ENCODE results near the gene CCDC106.

The CCDC106 gene

GRCh38 chr19:55647732-55648584, at the start of gene CCDC106:
Gene CCDC106 (plus strand): TSS chr19:55648212. CDS start chr19:55649047, 835 bp downstream.
- DNase-seq (ENCODE audit: low read depth) = peak; percentile 79

- peak; percentile 93 for DNase-seq (ENCODE audit: low read depth)
Observed at GRCh38 chr19:55598719-55599467, 49.1 kb upstream of the CCDC106 start.

GRCh38 chr19:55599468-55599841, 48.6 kb upstream of the CCDC106 start, which contains the start of gene FIZ1:
Gene FIZ1 (minus strand): TSS chr19:55599517. CDS start chr19:55597865, 1,652 bp downstream.
- DNase-seq (ENCODE audit: low read depth) = peak; percentile 99

GRCh38 chr19:55599842-55600661, 48.0 kb upstream of the CCDC106 start, which contains the start of gene ZNF524:
Gene ZNF524 (plus strand): TSS chr19:55600288. CDS start chr19:55602113, 1,825 bp downstream.
- DNase-seq (ENCODE audit: low read depth) = peak; percentile 82

GRCh38 chr19:55600662-55601028, 47.4 kb upstream of the CCDC106 start:
- no peak for DNase-seq (ENCODE audit: low read depth)

GRCh38 chr19:55601084-55601483, 46.9 kb upstream of the CCDC106 start:
- no peak for DNase-seq (ENCODE audit: low read depth)

- no peak for DNase-seq (ENCODE audit: low read depth)
Observed at GRCh38 chr19:55602104-55603001, 45.7 kb upstream of the CCDC106 start.

- DNase-seq (ENCODE audit: low read depth) = no peak
Observed at GRCh38 chr19:55603115-55603514, 44.9 kb upstream of the CCDC106 start.

- no peak for DNase-seq (ENCODE audit: low read depth)
Observed at GRCh38 chr19:55603581-55604292, 44.3 kb upstream of the CCDC106 start.

GRCh38 chr19:55605207-55605636, 42.8 kb upstream of the CCDC106 start:
- peak; percentile 94 for DNase-seq (ENCODE audit: low read depth)

GRCh38 chr19:55605637-55606470, 42.2 kb upstream of the CCDC106 start, which contains the start of gene ZNF865:
Gene ZNF865 (plus strand): TSS chr19:55605647. CDS start chr19:55613619, 7,972 bp downstream.
- DNase-seq (ENCODE audit: low read depth) = peak; percentile 77

- no peak for DNase-seq (ENCODE audit: low read depth)
Observed at GRCh38 chr19:55606471-55606787, 41.6 kb upstream of the CCDC106 start.

GRCh38 chr19:55606817-55607216, 41.2 kb upstream of the CCDC106 start:
- DNase-seq (ENCODE audit: low read depth) = no peak

GRCh38 chr19:55609326-55609725, 38.7 kb upstream of the CCDC106 start:
- no peak for DNase-seq (ENCODE audit: low read depth)

- no peak for DNase-seq (ENCODE audit: low read depth)
Observed at GRCh38 chr19:55611300-55611982, 36.6 kb upstream of the CCDC106 start.

GRCh38 chr19:55611983-55612645, 35.9 kb upstream of the CCDC106 start:
- no peak for DNase-seq (ENCODE audit: low read depth)

GRCh38 chr19:55613396-55613795, 34.6 kb upstream of the CCDC106 start:
- DNase-seq (ENCODE audit: low read depth) = no peak

Measured in fibroblast of gingiva (primary cell).